OCI-M2 (cell line): ENCODE data around the gene KCNJ6.
"Not testable (repeated sequence)": the region's sequence is repeated elsewhere in the genome, so short reads cannot be mapped to it uniquely, and the experiment has no call there.

Source experiments
- DNase-seq: peaks from one replicate; lab custom pipeline; 2025; ENCODE audit not compliant: unreplicated experiment; lab: John Stamatoyannopoulos, UW

KCNJ6 gene

GRCh38 chr21:37619464-37619974 is 296.7 kb downstream of the KCNJ6 start:
- no peak for DNase-seq

- DNase-seq = no peak
Observed at GRCh38 chr21:37618081-37618480, 298.2 kb downstream of the KCNJ6 start.

DNA sequence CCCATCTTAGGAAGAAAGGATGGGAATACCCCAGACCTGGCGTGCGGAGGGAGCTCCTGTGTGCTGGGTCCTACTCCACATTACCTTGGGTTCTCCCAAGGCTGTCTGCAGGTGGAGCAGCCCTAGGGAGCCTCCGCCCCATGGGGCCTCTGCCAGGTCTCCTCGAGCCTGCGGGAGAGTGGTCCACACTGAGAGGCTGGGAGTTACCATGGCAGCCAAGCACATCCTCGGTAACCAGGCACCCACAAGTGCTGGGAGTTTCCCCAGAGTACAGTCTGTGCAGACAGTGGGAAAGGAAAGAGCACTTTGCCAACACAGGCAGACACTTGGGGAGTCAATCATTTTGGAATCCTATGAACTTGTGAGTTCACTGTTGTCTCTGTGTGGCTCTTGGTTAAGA is 300.3 kb downstream of the KCNJ6 start:
- DNase-seq = no peak

GRCh38 chr21:37614351-37614875 is 301.8 kb downstream of the KCNJ6 start:
- DNase-seq = no peak

- DNase-seq = no peak
Observed at GRCh38 chr21:37607081-37607480, 309.2 kb downstream of the KCNJ6 start.

DNA sequence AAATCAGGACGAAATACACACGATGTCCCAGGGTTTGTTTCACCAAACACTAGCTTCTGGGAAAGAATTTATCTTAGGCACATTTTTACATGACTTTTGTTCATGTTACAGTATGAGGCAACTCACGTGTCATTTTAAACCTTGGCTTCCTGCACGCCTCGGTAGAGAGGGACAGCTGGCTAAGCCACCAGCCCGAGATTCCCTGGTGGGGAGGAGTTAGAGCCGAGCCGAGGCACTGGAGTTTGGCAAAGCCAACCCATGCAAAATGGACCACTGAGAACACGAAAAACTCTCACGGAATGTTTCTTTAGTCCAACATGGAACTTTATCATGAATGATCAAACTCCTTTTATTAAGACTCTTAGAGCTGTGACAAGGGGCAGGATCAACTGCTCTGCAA is 309.7 kb downstream of the KCNJ6 start:
- DNase-seq = no peak

GRCh38 chr21:37605006-37605405 is 311.3 kb downstream of the KCNJ6 start:
- DNase-seq = no peak

DNA sequence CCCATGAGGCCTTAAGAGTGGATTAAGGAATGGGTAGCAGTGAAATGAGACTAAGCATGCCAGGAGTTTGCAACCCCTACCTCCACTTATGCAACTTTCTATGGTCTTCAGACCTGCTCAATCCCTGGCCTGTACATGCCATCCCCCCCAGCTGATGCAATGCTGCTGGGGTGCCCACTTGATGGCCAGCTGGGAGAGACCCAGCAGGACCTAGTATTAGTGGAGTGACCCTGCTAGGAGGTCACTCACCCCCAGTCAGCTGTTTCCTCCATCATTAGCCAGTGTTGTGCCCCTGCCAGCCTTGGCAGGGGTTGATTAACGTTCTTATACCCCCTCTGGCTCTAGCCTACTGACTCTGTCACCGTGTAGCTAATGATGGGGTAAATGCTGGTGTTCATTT is 313.1 kb downstream of the KCNJ6 start:
- no peak for DNase-seq

GRCh38 chr21:37601915-37602314 is 314.3 kb downstream of the KCNJ6 start:
- no peak for DNase-seq

- DNase-seq = no peak
Observed at GRCh38 chr21:37601027-37601426, 315.2 kb downstream of the KCNJ6 start.

- DNase-seq = no peak
Observed at GRCh38 chr21:37595944-37596343, 320.3 kb downstream of the KCNJ6 start.

DNA sequence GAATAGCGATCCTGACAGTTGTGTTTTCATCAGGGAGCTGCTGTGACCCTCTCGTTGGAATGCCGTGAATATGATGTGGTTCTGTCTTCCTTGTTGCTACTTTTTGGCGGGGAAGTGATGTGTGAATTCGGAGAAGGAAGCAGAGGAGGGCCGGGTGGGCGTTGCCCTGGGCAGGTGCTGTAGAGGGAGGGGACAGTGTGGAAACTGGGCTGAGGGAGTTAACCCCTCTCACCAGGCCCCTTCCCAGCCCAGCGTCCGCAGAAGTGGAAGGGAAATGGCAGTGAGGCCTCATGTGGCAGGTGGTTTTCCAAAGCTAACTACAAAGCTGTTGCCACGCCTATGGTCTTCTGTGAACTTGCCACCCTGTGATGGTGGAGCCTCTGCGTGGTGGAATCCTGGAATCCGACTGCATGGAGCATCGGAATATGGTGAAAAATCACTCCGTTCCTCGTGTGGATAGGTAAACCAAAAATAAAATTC is 321.7 kb downstream of the KCNJ6 start:
- no peak for DNase-seq

GRCh38 chr21:37593740-37594471 is 322.4 kb downstream of the KCNJ6 start:
- no peak for DNase-seq

- no peak for DNase-seq
Observed at GRCh38 chr21:37593015-37593414, 323.2 kb downstream of the KCNJ6 start.

- no peak for DNase-seq
Observed at GRCh38 chr21:37592496-37592895, 323.8 kb downstream of the KCNJ6 start.

DNA sequence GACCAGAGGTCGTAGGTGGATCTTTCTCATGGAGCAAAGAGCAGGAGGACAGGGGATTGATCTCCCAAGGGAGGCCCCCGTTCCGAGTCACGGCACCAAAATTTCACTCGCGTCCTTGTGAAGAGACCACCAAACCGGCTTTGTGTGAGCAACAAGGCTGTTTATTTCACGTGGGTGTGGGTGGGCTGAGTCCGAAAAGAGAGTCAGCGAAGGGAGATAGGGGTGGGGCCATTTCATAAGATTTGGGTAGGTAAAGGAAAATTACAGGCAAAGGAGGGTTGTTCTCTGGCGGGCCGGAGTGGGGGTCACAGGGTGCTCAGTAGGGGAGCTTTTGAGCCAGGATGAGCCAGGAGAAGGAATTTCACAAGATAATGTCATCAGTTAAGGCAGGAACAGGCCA is 324.3 kb downstream of the KCNJ6 start:
- DNase-seq = not testable (repeated sequence)

- not testable (repeated sequence) for DNase-seq
Observed at GRCh38 chr21:37590836-37591235, 325.4 kb downstream of the KCNJ6 start.

DNA sequence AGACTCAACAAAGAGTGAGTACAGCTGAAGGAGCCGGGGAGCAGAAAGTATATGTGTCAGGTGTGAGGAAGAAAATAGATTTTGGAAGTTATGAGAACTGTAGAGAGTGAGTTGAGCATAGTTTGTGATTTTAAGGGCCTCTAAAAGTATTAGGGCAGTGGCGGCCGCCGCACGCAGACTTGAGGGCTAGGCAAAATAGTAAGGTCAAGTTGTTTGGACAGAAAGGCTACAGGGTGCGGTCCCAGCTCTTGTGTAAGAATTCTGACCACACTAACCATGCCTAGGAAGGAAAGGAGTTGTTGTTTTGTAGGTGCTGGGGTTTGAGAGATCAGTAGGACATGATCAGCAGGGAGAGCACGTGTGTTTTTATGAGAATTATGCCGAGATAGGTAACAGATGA is 327.6 kb downstream of the KCNJ6 start:
- DNase-seq = not testable (repeated sequence)

DNA sequence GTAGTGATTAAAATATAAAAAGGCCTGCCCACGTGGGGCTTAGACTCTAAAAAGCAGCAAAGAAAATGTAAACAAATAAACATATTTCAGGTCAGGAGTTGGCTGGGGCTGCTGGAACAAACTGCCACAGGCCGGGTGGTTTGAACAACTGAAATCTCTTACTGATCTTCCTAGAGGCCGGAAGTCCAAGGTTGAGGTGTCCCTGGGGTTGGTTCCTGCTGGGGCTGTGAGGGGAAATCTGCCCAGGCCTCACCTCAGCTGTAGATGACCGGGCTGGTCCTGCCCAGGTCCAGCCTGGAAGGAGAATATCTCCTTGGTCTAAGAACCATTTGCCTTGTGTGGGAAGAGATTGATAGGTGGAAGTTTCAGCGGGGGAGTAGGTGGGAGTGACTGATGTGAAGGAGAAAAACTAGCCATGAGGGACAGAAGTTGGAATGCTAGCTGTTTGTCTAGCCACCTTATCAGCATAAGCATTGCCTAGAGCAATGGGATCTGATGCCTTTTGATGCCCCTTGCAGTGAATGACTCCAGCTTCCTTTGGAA is 328.6 kb downstream of the KCNJ6 start:
- DNase-seq = no peak

DNA sequence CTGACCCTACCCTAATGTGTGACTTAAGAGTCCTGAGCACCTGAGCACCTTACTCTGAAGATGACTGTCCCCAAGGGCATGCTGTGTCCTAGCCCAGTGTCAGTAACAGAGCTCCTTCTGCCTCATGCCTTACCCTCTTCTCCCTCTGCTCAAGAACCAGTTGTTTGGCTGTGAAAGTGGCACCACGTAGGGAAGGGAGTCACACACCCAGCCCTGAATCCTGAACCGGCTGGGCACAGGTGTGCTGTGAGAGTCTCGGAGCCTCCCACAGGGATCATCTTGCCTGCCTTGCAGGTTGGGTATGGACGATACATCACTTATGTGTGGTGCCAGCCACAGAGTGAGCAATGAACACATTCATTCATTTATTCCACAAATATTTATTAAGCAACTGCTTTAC is 329.1 kb downstream of the KCNJ6 start:
- no peak for DNase-seq

DNA sequence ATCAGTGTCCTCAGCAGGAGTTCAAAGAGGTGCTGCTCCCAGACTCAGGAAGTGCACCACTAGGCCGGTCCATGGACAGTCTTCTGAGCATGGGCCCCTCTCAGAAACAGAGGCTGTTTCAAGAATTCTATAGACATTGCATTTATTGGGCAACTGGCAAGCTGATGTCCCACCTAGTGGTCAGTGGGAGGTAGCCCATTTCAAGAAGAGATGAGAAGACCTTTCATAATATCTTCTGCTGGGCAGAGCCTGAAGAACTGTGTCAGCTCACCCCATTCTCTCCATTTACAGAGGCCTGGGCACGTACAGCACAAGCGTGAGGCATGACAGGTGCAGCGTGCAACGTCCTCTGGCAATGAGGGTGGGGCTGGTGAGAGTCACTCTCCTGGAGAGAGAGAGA is 333.7 kb downstream of the KCNJ6 start:
- DNase-seq = no peak

GRCh38 chr21:37580666-37581065 is 335.6 kb downstream of the KCNJ6 start:
- DNase-seq = no peak
